GM23338 (cell line): ENCODE measurements around the gene NPW.

Source experiments
- CREB1 ChIP-seq: fragments of 250-450 bp; sonication (Bioruptor Pico); IDR thresholded peaks from 2 replicates; pipeline ENCODE4 v1.5.0; 2020; ENCODE audit warnings: low read depth, mild to moderate bottlenecking, moderate library complexity
- EZH2 ChIP-seq: fragments of 200-600 bp; sonication (generic); IDR thresholded peaks from one replicate; pipeline ENCODE4 v1.8.0; 2017; ENCODE audit warnings: antibody characterized with exemption, mild to moderate bottlenecking, low read depth; ENCODE audit not compliant: unreplicated experiment
- POLR2AphosphoS5 ChIP-seq: IDR thresholded peaks from 2 replicates; pipeline ENCODE4 v1.6.1; 2016; ENCODE audit warnings: antibody characterized with exemption, low read depth
- TF ChIP-seq, protein P1 (sequence below), 2 experiments: fragments of 200-600 bp in 1 of 2; sonication (generic) in 1 of 2; conservative IDR thresholded peaks; 2 replicates each; pipeline versions ENCODE4 v1.5.1 to v1.6.1; 2016 to 2017; ENCODE audit warnings: antibody characterized with exemption in 2 of 2, low read depth in 2 of 2, mild to moderate bottlenecking in 2 of 2, moderate library complexity in 1 of 2
- TF ChIP-seq, protein P2 (sequence below): IDR thresholded peaks from one replicate; pipeline ENCODE4 v1.6.1; 2018; ENCODE audit warnings: antibody characterized with exemption; ENCODE audit not compliant: unreplicated experiment

DNA sequence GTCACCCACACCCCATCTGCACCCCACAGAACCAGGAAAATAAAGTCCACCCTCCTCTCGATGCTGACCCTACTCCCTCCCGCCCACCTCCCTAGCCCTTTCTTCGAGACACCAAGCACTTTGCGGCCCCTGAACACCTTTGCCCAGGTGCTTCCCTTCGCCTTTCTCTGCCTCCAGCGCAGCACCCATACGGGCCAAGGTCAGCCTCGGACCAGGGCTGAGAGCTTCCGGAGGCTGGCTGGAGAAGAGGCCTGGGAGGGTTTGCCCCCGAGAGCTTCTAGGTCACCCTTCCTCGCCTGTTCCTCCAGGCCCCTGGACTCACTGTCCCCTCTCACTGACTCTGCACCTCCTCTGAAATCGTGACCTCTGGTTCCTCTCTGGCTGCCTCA lies 4.4 kb downstream of the NPW start:
- no peak for TF ChIP-seq EZH2
- TF ChIP-seq, protein P1, sequence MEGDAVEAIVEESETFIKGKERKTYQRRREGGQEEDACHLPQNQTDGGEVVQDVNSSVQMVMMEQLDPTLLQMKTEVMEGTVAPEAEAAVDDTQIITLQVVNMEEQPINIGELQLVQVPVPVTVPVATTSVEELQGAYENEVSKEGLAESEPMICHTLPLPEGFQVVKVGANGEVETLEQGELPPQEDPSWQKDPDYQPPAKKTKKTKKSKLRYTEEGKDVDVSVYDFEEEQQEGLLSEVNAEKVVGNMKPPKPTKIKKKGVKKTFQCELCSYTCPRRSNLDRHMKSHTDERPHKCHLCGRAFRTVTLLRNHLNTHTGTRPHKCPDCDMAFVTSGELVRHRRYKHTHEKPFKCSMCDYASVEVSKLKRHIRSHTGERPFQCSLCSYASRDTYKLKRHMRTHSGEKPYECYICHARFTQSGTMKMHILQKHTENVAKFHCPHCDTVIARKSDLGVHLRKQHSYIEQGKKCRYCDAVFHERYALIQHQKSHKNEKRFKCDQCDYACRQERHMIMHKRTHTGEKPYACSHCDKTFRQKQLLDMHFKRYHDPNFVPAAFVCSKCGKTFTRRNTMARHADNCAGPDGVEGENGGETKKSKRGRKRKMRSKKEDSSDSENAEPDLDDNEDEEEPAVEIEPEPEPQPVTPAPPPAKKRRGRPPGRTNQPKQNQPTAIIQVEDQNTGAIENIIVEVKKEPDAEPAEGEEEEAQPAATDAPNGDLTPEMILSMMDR (conservative IDR thresholded peaks at IDR 0.05; ENCODE audit: low read depth in 2 of 2): no peak
- TF ChIP-seq, protein P2, sequence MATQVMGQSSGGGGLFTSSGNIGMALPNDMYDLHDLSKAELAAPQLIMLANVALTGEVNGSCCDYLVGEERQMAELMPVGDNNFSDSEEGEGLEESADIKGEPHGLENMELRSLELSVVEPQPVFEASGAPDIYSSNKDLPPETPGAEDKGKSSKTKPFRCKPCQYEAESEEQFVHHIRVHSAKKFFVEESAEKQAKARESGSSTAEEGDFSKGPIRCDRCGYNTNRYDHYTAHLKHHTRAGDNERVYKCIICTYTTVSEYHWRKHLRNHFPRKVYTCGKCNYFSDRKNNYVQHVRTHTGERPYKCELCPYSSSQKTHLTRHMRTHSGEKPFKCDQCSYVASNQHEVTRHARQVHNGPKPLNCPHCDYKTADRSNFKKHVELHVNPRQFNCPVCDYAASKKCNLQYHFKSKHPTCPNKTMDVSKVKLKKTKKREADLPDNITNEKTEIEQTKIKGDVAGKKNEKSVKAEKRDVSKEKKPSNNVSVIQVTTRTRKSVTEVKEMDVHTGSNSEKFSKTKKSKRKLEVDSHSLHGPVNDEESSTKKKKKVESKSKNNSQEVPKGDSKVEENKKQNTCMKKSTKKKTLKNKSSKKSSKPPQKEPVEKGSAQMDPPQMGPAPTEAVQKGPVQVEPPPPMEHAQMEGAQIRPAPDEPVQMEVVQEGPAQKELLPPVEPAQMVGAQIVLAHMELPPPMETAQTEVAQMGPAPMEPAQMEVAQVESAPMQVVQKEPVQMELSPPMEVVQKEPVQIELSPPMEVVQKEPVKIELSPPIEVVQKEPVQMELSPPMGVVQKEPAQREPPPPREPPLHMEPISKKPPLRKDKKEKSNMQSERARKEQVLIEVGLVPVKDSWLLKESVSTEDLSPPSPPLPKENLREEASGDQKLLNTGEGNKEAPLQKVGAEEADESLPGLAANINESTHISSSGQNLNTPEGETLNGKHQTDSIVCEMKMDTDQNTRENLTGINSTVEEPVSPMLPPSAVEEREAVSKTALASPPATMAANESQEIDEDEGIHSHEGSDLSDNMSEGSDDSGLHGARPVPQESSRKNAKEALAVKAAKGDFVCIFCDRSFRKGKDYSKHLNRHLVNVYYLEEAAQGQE: no peak
- TF ChIP-seq POLR2AphosphoS5: no peak
- TF ChIP-seq CREB1: no peak
